ENCODE data around the gene LAMC2. TPM values are rescaled to one million over a fixed set of nuclear protein-coding genes. Genes with fewer than 3 reads are reported as not detected.
A peak's percentile ranks its signal among the peaks of the same experiment; 100 is the strongest.

LAMC2 gene
- total and polyA plus RNA-seq, 11 donors = 0.50 to 15.4 (median 1.5) TPM

DNA sequence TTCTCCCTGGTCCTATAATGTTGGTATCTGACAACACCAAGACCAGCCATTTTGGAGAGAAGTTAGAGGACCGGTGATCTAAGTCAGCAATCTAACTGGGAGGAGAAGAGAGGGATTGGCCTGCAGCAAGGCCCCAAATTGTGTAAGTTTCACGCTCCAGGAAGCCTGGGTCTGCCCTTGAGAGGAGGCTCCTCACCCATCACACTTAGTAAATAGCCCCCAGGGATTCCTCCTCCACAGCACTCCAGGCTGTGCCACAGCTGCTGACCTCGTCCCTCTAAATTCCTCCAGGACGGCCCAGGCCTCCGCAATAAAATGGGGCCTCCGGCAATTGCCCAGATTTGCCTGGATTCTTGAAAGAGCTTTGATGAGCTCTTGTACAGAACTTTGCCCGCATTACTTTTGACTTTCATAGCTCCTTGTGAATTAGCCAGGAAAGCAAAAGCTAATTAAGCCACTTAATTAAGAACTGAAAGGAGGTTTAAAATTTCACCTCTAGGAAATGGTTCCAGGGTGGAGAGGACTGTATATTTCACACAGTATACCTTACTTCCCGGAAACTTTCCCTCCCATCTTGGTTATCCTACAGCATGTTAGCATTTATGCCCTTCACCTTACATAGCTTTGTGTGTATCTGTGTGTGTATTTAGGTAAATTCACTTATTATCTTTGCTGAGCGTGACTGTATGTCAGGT lies 90.5 kb downstream of the LAMC2 start:
- no peaks in the 10 kb centered on the region for H3K36me3 ChIP-seq
- ATAC-seq (no peak), DNase-seq (no peak)
- no peaks in the 10 kb centered on the region for H3K27me3 ChIP-seq
- 85 to 99% (median 90%) methylated on average over 9 of the region's 9 CpGs for WGBS, 4 donors
- no peak overlapping the region for H3K27ac ChIP-seq
- intact Hi-C loops (cut with DNase I) = loop anchor here in 3 of 10 donors (5.0 to 10.0 kb wide), 3 partner anchors 34 to 268 kb away; no protein-coding TSS in a partner anchor
- TF ChIP-seq, protein P1, sequence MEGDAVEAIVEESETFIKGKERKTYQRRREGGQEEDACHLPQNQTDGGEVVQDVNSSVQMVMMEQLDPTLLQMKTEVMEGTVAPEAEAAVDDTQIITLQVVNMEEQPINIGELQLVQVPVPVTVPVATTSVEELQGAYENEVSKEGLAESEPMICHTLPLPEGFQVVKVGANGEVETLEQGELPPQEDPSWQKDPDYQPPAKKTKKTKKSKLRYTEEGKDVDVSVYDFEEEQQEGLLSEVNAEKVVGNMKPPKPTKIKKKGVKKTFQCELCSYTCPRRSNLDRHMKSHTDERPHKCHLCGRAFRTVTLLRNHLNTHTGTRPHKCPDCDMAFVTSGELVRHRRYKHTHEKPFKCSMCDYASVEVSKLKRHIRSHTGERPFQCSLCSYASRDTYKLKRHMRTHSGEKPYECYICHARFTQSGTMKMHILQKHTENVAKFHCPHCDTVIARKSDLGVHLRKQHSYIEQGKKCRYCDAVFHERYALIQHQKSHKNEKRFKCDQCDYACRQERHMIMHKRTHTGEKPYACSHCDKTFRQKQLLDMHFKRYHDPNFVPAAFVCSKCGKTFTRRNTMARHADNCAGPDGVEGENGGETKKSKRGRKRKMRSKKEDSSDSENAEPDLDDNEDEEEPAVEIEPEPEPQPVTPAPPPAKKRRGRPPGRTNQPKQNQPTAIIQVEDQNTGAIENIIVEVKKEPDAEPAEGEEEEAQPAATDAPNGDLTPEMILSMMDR (IDR thresholded peaks at IDR 0.05) = no peak
- TF ChIP-seq POLR2A (IDR thresholded peaks at IDR 0.05) = no peak
- H3K4me1 ChIP-seq = peaks cover 0 to 53% (median 10%) of the 10 kb centered on the region in 12 donors
- H3K4me3 ChIP-seq = no peak overlapping the region
- H3K9me3 ChIP-seq = no peaks in the 10 kb centered on the region

- no peaks in the 10 kb centered on the region for H3K9me3 ChIP-seq
- no peaks in the 10 kb centered on the region for H3K36me3 ChIP-seq
- no peaks in the 10 kb centered on the region for H3K27me3 ChIP-seq
- H3K4me1 ChIP-seq = peaks cover 0 to 54% (median 26%) of the 10 kb centered on the region in 12 donors
- peak overlapping the region in 6 of 12 donors; percentile 13 to 87 (median 42) for H3K27ac ChIP-seq
- no peak for TF ChIP-seq POLR2A (IDR thresholded peaks at IDR 0.05)
- TF ChIP-seq, protein P1 (IDR thresholded peaks at IDR 0.05) = no peak
- WGBS, 4 donors = 66 to 78% (median 72%) methylated on average over 6 to 7 of the region's 7 CpGs
- no peak for DNase-seq
- no peak overlapping the region for H3K4me3 ChIP-seq
- no peak for ATAC-seq
- intact Hi-C loops (cut with DNase I) = loop anchor here in 3 of 10 donors (5.0 to 10.0 kb wide), 3 partner anchors 36 to 267 kb away; no protein-coding TSS in a partner anchor
Observed at GRCh38 chr1:183277821-183278738, 92.0 kb downstream of the LAMC2 start.

DNA sequence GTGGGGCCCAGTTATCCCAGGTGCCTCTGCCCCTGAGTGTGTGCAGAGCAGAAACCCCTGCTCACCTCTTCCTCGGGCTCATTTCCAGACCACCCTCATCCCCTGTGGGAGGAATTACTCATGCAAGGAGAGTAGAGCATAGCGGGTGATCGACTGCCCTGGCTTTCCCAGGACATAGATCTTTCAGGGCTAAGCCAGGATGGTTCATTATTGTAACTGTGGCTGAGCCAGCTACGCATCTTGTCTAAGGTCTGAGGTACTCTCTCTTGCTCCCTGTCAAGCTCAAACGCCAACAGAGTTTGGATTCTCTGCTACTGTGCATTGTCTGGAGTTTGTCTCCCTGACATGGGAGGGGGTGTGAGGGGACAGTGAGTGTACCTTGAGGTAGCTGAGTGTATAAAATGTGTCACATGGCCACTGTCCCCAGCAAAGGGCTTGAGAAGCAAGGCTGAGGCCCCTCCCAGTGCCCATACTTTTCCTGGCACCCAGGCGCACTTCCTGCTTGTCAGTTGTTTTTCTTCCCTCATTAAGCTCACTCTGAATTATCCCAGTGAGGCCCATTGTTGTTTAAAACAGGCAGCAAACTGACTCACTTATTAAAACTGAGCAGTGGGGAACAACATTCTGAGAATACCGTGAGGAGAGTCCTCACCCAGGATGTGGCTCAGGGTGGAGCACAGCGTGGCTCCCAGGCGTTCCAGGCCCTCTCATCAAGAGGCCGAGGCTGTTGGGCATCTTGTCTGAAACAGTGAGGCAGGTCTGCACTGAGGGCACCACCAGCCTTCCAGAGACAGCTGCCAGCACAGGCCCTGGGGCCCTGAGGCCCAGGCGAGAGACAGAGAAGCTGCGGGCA lies 92.9 kb downstream of the LAMC2 start:
- Histone ChIP-seq H3K27ac (peak overlapping the region in 10 of 12 donors; percentile 11 to 87 (median 38)), H3K27me3 (no peaks in the 10 kb centered on the region), H3K9me3 (no peaks in the 10 kb centered on the region), H3K4me3 (no peak overlapping the region), H3K4me1 (peaks cover 0 to 51% (median 34%) of the 10 kb centered on the region in 12 donors), H3K36me3 (no peaks in the 10 kb centered on the region)
- no peak for ATAC-seq
- intact Hi-C loops (cut with DNase I) = loop anchor here in 3 of 10 donors (5.0 to 10.0 kb wide), 3 partner anchors 37 to 266 kb away; no protein-coding TSS in a partner anchor
- WGBS, 4 donors = 75 to 83% (median 78%) methylated on average over 10 to 12 of the region's 12 CpGs
- TF ChIP-seq POLR2A (IDR thresholded peaks at IDR 0.05) = no peak
- TF ChIP-seq, protein P1 (IDR thresholded peaks at IDR 0.05) = no peak
- DNase-seq = no peak
